CD4-positive, alpha-beta T cell (primary cell): Measurements from ENCODE around the gene NHLRC1. TPM values are rescaled to one million over a fixed set of nuclear protein-coding genes. Genes with fewer than 3 reads are reported as not detected.

Source experiments
- ATAC-seq: fragments of 200-7000 bp; cut with Tn5 transposase; one replicate; pipeline ENCODE4 v1.10.0; 2022; ENCODE audit warnings: mild to moderate bottlenecking; ENCODE audit not compliant: poor library complexity
- CTCF ChIA-PET: fragments of 350-600 bp; sonication (Branson Sonifier 250); formaldehyde crosslinking; loops from one replicate; lab custom pipeline; 2021; ENCODE audit warnings: antibody characterized with exemption, inconsistent platforms; lab: Charles Lee
- POLR2A ChIA-PET: fragments of 350-600 bp; sonication (Branson Sonifier 250); formaldehyde crosslinking; loops from one replicate; lab custom pipeline; 2021; ENCODE audit warnings: antibody characterized with exemption, inconsistent platforms; lab: Charles Lee
- DNase-seq, 14 experiments: peaks; one replicate each; pipeline ENCODE4 v3.0.0-alpha.2; 2013 to 2020; ENCODE audit warnings: mixed read lengths in 2 of 14
- H3K27ac ChIP-seq, 2 donors: one replicate each; pipeline versions ENCODE4 v1.5.1 to v1.7.0; 2013; ENCODE audit warnings: low read length in 2 of 2, low read depth in 1 of 2, mild to moderate bottlenecking in 1 of 2
- H3K27me3 ChIP-seq, 2 experiments: 1 replicate in 1 of 2; 2 replicates in 1 of 2; pipeline versions ENCODE4 v1.6.1 to v1.7.0; 2013; ENCODE audit warnings: low read length in 2 of 2, control low read depth in 1 of 2, mild to moderate bottlenecking in 1 of 2, moderate library complexity in 1 of 2; ENCODE audit not compliant: insufficient read depth in 2 of 2, control insufficient read depth in 1 of 2
- H3K36me3 ChIP-seq: one replicate; pipeline ENCODE4 v1.6.1; 2013; ENCODE audit warnings: low read length, control low read depth; ENCODE audit not compliant: insufficient read depth
- H3K4me1 ChIP-seq: one replicate; pipeline ENCODE4 v1.6.1; 2013; ENCODE audit warnings: low read length, control low read depth; ENCODE audit not compliant: insufficient read depth
- H3K4me3 ChIP-seq: one replicate; pipeline ENCODE4 v1.5.1; 2013; ENCODE audit warnings: mild to moderate bottlenecking, low read length, moderate library complexity
- H3K9me3 ChIP-seq, 2 experiments: 1 replicate in 1 of 2; 2 replicates in 1 of 2; pipeline versions ENCODE4 v1.6.1 to v1.7.0; 2013; ENCODE audit warnings: low read length in 2 of 2, mild to moderate bottlenecking in 2 of 2, control low read depth in 1 of 2, moderate library complexity in 1 of 2; ENCODE audit not compliant: control insufficient read depth in 1 of 2, insufficient read depth in 1 of 2
- H3K27ac Mint-ChIP-seq: one replicate; pipeline ENCODE4 v1.8.0; 2020; ENCODE audit warnings: mixed read lengths
- H3K27me3 Mint-ChIP-seq: one replicate; pipeline ENCODE4 v1.8.0; 2021; ENCODE audit warnings: mixed read lengths
- H3K36me3 Mint-ChIP-seq: one replicate; pipeline ENCODE4 v1.8.0; 2021; ENCODE audit warnings: low read depth, mixed read lengths
- H3K4me1 Mint-ChIP-seq: one replicate; pipeline ENCODE4 v1.8.0; 2021; ENCODE audit warnings: low read depth, mixed read lengths
- H3K4me3 Mint-ChIP-seq: one replicate; pipeline ENCODE4 v1.8.0; 2020; ENCODE audit warnings: mild to moderate bottlenecking, mixed read lengths
- H3K9me3 Mint-ChIP-seq: one replicate; pipeline ENCODE4 v1.8.0; 2020; ENCODE audit warnings: mixed read lengths
- intact Hi-C, 2 experiments: fragments of 100-400 bp; cut with DNase I in 1 of 2; cut with micrococcal nuclease in 1 of 2; formaldehyde crosslinking; loops; one replicate each; pipeline versions ENCODE4 v1.15.1 to v1.9.0; 2023 to 2025; cut with DNase I, micrococcal nuclease
- total RNA-seq, 174 experiments: library from RNA in 2 of 174; stranded (reverse) in 2 of 174; gene quantifications; one replicate each; pipeline ENCODE4 v1.2.3 and lab custom pipeline; 2021 to 2026
- TF ChIP-seq, protein P1 (sequence below): fragments of 200-600 bp; IDR thresholded peaks from one replicate; pipeline ENCODE4 v1.8.0; 2022; ENCODE audit warnings: antibody characterized with exemption, mild to moderate bottlenecking

Gene NHLRC1
- total RNA-seq, 2 experiments from 2014 or later: 0.11 TPM; not detected in 1

DNA sequence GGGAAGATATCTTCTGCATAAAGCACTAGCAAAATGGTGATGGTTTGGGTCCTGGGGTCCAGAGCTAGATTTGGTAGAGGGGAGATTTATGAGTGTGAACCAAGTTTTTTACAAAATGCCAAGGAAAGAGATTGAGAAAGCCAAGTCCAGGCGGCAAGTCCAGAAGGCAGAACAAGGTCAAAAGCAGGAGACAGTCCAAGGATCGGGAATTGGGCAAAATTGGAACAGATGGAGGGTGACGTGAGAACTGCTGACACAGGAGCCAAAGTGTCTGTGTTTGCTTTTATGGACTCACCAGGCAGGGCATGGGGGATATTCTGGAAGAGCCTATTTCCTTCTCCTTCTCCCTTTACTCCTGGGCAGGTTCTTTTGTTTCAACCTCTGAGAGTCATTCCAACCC is 4.1 kb downstream of the NHLRC1 start:
- Histone ChIP-seq H3K36me3 (no peaks in the 10 kb centered on the region), H3K27me3 (no peaks in the 10 kb centered on the region), H3K27ac (no peak overlapping the region), H3K4me3 (no peak overlapping the region), H3K4me1 (peaks cover 13% of the 10 kb centered on the region), H3K9me3 (peaks cover 0 to 9% of the 10 kb centered on the region in 2 experiments)
- H3K27ac Mint-ChIP-seq: no peak overlapping the region
- no peaks in the 10 kb centered on the region for H3K9me3 Mint-ChIP-seq
- POLR2A ChIA-PET: no interaction called here
- TF ChIP-seq, protein P1, sequence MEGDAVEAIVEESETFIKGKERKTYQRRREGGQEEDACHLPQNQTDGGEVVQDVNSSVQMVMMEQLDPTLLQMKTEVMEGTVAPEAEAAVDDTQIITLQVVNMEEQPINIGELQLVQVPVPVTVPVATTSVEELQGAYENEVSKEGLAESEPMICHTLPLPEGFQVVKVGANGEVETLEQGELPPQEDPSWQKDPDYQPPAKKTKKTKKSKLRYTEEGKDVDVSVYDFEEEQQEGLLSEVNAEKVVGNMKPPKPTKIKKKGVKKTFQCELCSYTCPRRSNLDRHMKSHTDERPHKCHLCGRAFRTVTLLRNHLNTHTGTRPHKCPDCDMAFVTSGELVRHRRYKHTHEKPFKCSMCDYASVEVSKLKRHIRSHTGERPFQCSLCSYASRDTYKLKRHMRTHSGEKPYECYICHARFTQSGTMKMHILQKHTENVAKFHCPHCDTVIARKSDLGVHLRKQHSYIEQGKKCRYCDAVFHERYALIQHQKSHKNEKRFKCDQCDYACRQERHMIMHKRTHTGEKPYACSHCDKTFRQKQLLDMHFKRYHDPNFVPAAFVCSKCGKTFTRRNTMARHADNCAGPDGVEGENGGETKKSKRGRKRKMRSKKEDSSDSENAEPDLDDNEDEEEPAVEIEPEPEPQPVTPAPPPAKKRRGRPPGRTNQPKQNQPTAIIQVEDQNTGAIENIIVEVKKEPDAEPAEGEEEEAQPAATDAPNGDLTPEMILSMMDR: no peak
- ATAC-seq (no peak), DNase-seq (no peak)
- CTCF ChIA-PET: interaction anchor here (0.6 kb wide), 1 partner anchor 43 kb away, joined by 3 read pairs; no protein-coding TSS in a partner anchor
- H3K4me1 Mint-ChIP-seq: peaks cover 13% of the 10 kb centered on the region
- H3K4me3 Mint-ChIP-seq: no peak overlapping the region
- peaks cover 39% of the 10 kb centered on the region for H3K27me3 Mint-ChIP-seq
- peaks cover 4% of the 10 kb centered on the region for H3K36me3 Mint-ChIP-seq
- intact Hi-C loops: no loop called here

DNA sequence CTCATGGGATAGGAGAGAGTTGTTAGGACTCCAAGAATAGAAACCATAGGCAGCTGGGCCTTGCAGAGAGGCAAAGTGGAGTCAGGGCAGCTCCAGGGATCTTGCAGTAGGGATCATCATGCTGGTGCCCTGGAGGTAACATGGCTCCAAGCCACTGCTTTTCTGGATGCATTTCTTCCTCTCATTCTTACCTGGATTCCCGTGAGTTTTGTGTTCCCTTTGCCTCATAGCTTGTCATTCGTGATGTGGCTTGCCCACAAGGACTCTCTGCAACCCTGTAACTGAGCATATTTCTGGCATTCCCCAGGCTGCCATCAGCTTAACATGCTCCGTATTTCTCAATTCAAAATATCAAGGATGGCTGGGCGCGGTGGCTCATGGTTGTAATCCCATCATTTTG is 5.3 kb downstream of the NHLRC1 start:
- H3K27me3 ChIP-seq: no peaks in the 10 kb centered on the region
- TF ChIP-seq, protein P1: no peak
- no peak overlapping the region for H3K4me3 Mint-ChIP-seq
- no peak for DNase-seq
- no peaks in the 10 kb centered on the region for H3K36me3 ChIP-seq
- intact Hi-C loops: no loop called here
- POLR2A ChIA-PET: no interaction called here
- H3K9me3 Mint-ChIP-seq: no peaks in the 10 kb centered on the region
- no peak overlapping the region for H3K27ac Mint-ChIP-seq
- H3K27ac ChIP-seq: no peak overlapping the region
- CTCF ChIA-PET: no interaction called here
- no peaks in the 10 kb centered on the region for H3K36me3 Mint-ChIP-seq
- peaks cover 5% of the 10 kb centered on the region for H3K4me1 Mint-ChIP-seq
- no peak for ATAC-seq
- H3K4me1 ChIP-seq: peaks cover 6% of the 10 kb centered on the region
- peaks cover 34% of the 10 kb centered on the region for H3K27me3 Mint-ChIP-seq
- H3K4me3 ChIP-seq: no peak overlapping the region
- H3K9me3 ChIP-seq: peaks cover 0 to 7% of the 10 kb centered on the region in 2 experiments

DNA sequence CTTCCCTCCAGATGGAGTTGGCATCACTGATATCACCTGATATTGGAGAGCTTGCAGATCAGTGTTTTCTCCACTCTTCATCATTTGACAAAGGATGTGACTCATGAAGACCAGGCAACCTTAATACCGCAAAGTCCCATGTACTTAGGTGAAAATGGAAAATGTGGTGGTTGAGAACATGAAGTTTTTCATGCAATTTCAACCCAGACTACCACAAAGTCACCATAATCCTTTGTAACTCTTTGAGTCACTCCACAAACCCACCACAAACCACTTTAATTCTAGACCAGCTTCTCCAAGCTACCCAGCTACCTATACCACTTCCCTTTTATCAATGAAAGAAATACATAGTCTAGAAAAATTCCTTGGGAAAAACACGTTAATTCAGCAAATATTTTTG is 7.1 kb downstream of the NHLRC1 start:
- H3K4me3 ChIP-seq: no peak overlapping the region
- peaks cover 0 to 2% of the 10 kb centered on the region in 2 experiments for H3K27me3 ChIP-seq
- peak in 2 of 14 experiments; percentile 5 to 8 for DNase-seq
- no peaks in the 10 kb centered on the region for H3K4me1 ChIP-seq
- no peak overlapping the region for H3K27ac ChIP-seq
- no peak overlapping the region for H3K27ac Mint-ChIP-seq
- TF ChIP-seq, protein P1: no peak
- intact Hi-C loops: no loop called here
- no peaks in the 10 kb centered on the region for H3K4me1 Mint-ChIP-seq
- no peaks in the 10 kb centered on the region for H3K36me3 Mint-ChIP-seq
- H3K9me3 Mint-ChIP-seq: no peaks in the 10 kb centered on the region
- no peak overlapping the region for H3K4me3 Mint-ChIP-seq
- H3K36me3 ChIP-seq: no peaks in the 10 kb centered on the region
- peaks cover 26% of the 10 kb centered on the region for H3K27me3 Mint-ChIP-seq
- no peak for ATAC-seq
- CTCF ChIA-PET: no interaction called here
- H3K9me3 ChIP-seq: no peaks in the 10 kb centered on the region
- POLR2A ChIA-PET: interaction anchor here (0.6 kb wide), 1 partner anchor 46 kb away, joined by 3 read pairs; no protein-coding TSS in a partner anchor
